WTC11 (cell line): ENCODE data around the gene GPBP1L1. TPM values are rescaled to one million over a fixed set of nuclear protein-coding genes. Genes with fewer than 3 reads are reported as not detected.

Source experiments
- ATAC-seq: fragments of 200-7000 bp; cut with Tn5 transposase; 2 replicates; pipeline ENCODE4 v1.10.0; 2021; ENCODE audit warnings: mild to moderate bottlenecking, moderate library complexity
- CTCF ChIA-PET: fragments of 300-600 bp; sonication (Branson Sonifier 250); formaldehyde crosslinking; loops from one replicate; lab custom pipeline; 2021; ENCODE audit warnings: antibody characterized with exemption; lab: Charles Lee
- POLR2A ChIA-PET: fragments of 350-600 bp; sonication (Branson Sonifier 250); formaldehyde crosslinking; loops from one replicate; lab custom pipeline; 2021; ENCODE audit warnings: antibody characterized with exemption; lab: Charles Lee
- DNase-seq: peaks from one replicate; pipeline ENCODE4 v3.0.0; 2021; ENCODE audit warnings: low spot score
- H3K27ac Mint-ChIP-seq: 2 replicates; pipeline ENCODE4 v1.8.0; 2021; ENCODE audit warnings: mixed read lengths
- H3K27me3 Mint-ChIP-seq: 2 replicates; pipeline ENCODE4 v1.8.0; 2021; ENCODE audit warnings: low read depth, mild to moderate bottlenecking, moderate library complexity, mixed read lengths
- H3K36me3 Mint-ChIP-seq: 2 replicates; pipeline ENCODE4 v1.8.0; 2021; ENCODE audit warnings: mixed read lengths
- H3K4me1 Mint-ChIP-seq: 2 replicates; pipeline ENCODE4 v1.8.0; 2022; ENCODE audit warnings: mixed read lengths
- H3K4me3 Mint-ChIP-seq: 2 replicates; pipeline ENCODE4 v1.8.0; 2021; ENCODE audit warnings: mild to moderate bottlenecking, moderate library complexity, mixed read lengths
- H3K9me3 Mint-ChIP-seq: 2 replicates; pipeline ENCODE4 v1.8.0; 2021; ENCODE audit warnings: mixed read lengths
- ATF2 ChIP-seq: sonication (generic); formaldehyde crosslinking; IDR thresholded peaks from 2 replicates; pipeline ENCODE4 v1.8.1; 2022; ENCODE audit warnings: low read depth, missing genetic modification reagents, borderline replicate concordance
- ATF6 ChIP-seq: sonication (generic); formaldehyde crosslinking; IDR thresholded peaks from 2 replicates; pipeline ENCODE4 v1.8.1; 2023; ENCODE audit warnings: mild to moderate bottlenecking, missing genetic modification reagents
- CDX4 ChIP-seq: fragments of 250-450 bp; sonication (Bioruptor Pico); IDR thresholded peaks from 2 replicates; pipeline ENCODE4 v1.9.0; 2021; ENCODE audit warnings: moderate library complexity, mild to moderate bottlenecking, inconsistent platforms, borderline replicate concordance
- CTCF ChIP-seq: fragments of 200-600 bp; IDR thresholded peaks from 2 replicates; pipeline ENCODE4 v1.8.0; 2022; ENCODE audit warnings: antibody characterized with exemption
- E2F1 ChIP-seq: sonication (generic); formaldehyde crosslinking; IDR thresholded peaks from 2 replicates; pipeline ENCODE4 v1.8.0; 2022; ENCODE audit warnings: mild to moderate bottlenecking, missing genetic modification reagents
- ELF4 ChIP-seq: sonication (generic); formaldehyde crosslinking; IDR thresholded peaks from 2 replicates; pipeline ENCODE4 v1.8.1; 2022; ENCODE audit warnings: low read depth, mild to moderate bottlenecking, moderate library complexity, missing genetic modification reagents
- FOXP1 ChIP-seq: sonication (generic); formaldehyde crosslinking; IDR thresholded peaks from 2 replicates; pipeline ENCODE4 v1.8.0; 2022; ENCODE audit warnings: missing genetic modification reagents, mild to moderate bottlenecking, moderate library complexity, borderline replicate concordance
- GTF2I ChIP-seq: fragments of 250-450 bp; sonication (Bioruptor Pico); conservative IDR thresholded peaks from 2 replicates; pipeline ENCODE4 v1.4.0; 2021; ENCODE audit warnings: mild to moderate bottlenecking
- HMGXB4 ChIP-seq: sonication (generic); formaldehyde crosslinking; IDR thresholded peaks from 2 replicates; pipeline ENCODE4 v1.8.1; 2023; ENCODE audit warnings: mild to moderate bottlenecking, moderate library complexity, missing genetic modification reagents
- JUN ChIP-seq: sonication (generic); formaldehyde crosslinking; IDR thresholded peaks from 2 replicates; pipeline ENCODE4 v1.8.0; 2023; ENCODE audit warnings: mild to moderate bottlenecking, missing genetic modification reagents
- NR2C2 ChIP-seq: sonication (generic); formaldehyde crosslinking; IDR thresholded peaks from 2 replicates; pipeline ENCODE4 v1.8.0; 2022; ENCODE audit warnings: mild to moderate bottlenecking, missing genetic modification reagents
- RELA ChIP-seq: sonication (generic); formaldehyde crosslinking; IDR thresholded peaks from 2 replicates; pipeline ENCODE4 v1.8.1; 2022; ENCODE audit warnings: missing genetic modification reagents, mild to moderate bottlenecking, borderline replicate concordance
- TEAD4 ChIP-seq: sonication (generic); formaldehyde crosslinking; IDR thresholded peaks from 2 replicates; pipeline ENCODE4 v1.8.0; 2022; ENCODE audit warnings: mild to moderate bottlenecking, missing genetic modification reagents
- TP53 ChIP-seq: sonication (generic); formaldehyde crosslinking; IDR thresholded peaks from 2 replicates; pipeline ENCODE4 v1.8.1; 2023; ENCODE audit warnings: mild to moderate bottlenecking, missing genetic modification reagents
- USF1 ChIP-seq: sonication (generic); formaldehyde crosslinking; IDR thresholded peaks from 2 replicates; pipeline ENCODE4 v1.8.0; 2022; ENCODE audit warnings: mild to moderate bottlenecking, missing genetic modification reagents
- ZNF121 ChIP-seq: sonication (generic); formaldehyde crosslinking; IDR thresholded peaks from 2 replicates; pipeline ENCODE4 v1.8.0; 2023; ENCODE audit warnings: missing genetic modification reagents
- ZNF263 ChIP-seq: sonication (generic); formaldehyde crosslinking; IDR thresholded peaks from 2 replicates; pipeline ENCODE4 v1.8.1; 2022; ENCODE audit warnings: low read depth, mild to moderate bottlenecking, moderate library complexity, missing genetic modification reagents
- ZNF416 ChIP-seq: fragments of 250-450 bp; sonication (Bioruptor Pico); IDR thresholded peaks from 2 replicates; pipeline ENCODE4 v1.9.0; 2021; ENCODE audit warnings: mild to moderate bottlenecking, inconsistent platforms
- ZNF423 ChIP-seq: fragments of 250-450 bp; sonication (Bioruptor Pico); IDR thresholded peaks from 2 replicates; pipeline ENCODE4 v2.1.2; 2022; ENCODE audit warnings: mild to moderate bottlenecking, moderate library complexity
- ZSCAN18 ChIP-seq: fragments of 250-450 bp; sonication (Bioruptor Pico); IDR thresholded peaks from 2 replicates; pipeline ENCODE4 v2.1.2; 2022; ENCODE audit warnings: mild to moderate bottlenecking, moderate library complexity
- total RNA-seq: library from RNA; stranded (reverse); gene quantifications from 3 replicates; pipeline ENCODE4 v1.2.3, GENCODE V29; 2021

GPBP1L1 gene
- total RNA-seq, 1 experiment from 2014 or later = 126 TPM

- peaks cover 17% of the 10 kb centered on the region for H3K4me1 Mint-ChIP-seq
- H3K36me3 Mint-ChIP-seq = peaks cover 67% of the 10 kb centered on the region
These were observed 27.1 kb downstream of the GPBP1L1 start for GRCh38 chr1:45659222-45659621.

GRCh38 chr1:45658171-45658570, 28.2 kb downstream of the GPBP1L1 start:
- H3K4me1 Mint-ChIP-seq = peaks cover 10% of the 10 kb centered on the region
- H3K27me3 Mint-ChIP-seq = no peaks in the 10 kb centered on the region
- ChIA-PET CTCF (interaction anchor here (0.6 kb wide), 1 partner anchor 446 kb away, joined by 5 read pairs; no protein-coding TSS in a partner anchor), POLR2A (no interaction called here)
- no peaks in the 10 kb centered on the region for H3K9me3 Mint-ChIP-seq
- H3K4me3 Mint-ChIP-seq = no peak overlapping the region
- peak overlapping the region; percentile 21; the same call in 1 of the 2 replicates for H3K27ac Mint-ChIP-seq
- ATAC-seq (no peak), DNase-seq (no peak)
- H3K36me3 Mint-ChIP-seq = peaks cover 68% of the 10 kb centered on the region
- no peak for TF ChIP-seq CTCF
- no peak for TF ChIP-seq USF1 (CRISPR knock-in tag)
- TF ChIP-seq ATF6 = no peak
- TF ChIP-seq JUN = no peak
- TF ChIP-seq ZNF263 (CRISPR knock-in tag) = no peak
- TF ChIP-seq E2F1 (CRISPR knock-in tag) = no peak
- TF ChIP-seq RELA (CRISPR knock-in tag) = no peak

More at GRCh38 chr1:45659222-45659621, 27.1 kb downstream of the GPBP1L1 start:
- Mint-ChIP-seq H3K4me3 (no peak overlapping the region), H3K27ac (no peak overlapping the region), H3K27me3 (no peaks in the 10 kb centered on the region), H3K9me3 (no peaks in the 10 kb centered on the region)
- CTCF ChIA-PET = no interaction called here
- POLR2A ChIA-PET = no interaction called here
- ATAC-seq (no peak), DNase-seq (no peak)
- no peak for TF ChIP-seq ELF4 (CRISPR knock-in tag)
- peak; percentile 57; the same call in 1 of the 2 replicates for TF ChIP-seq ZNF121 (CRISPR knock-in tag)

- Mint-ChIP-seq H3K4me3 (no peak overlapping the region), H3K4me1 (peaks cover 8% of the 10 kb centered on the region; the same call in 1 of the 2 replicates), H3K27me3 (no peaks in the 10 kb centered on the region), H3K27ac (no peak overlapping the region), H3K36me3 (peaks cover 80% of the 10 kb centered on the region), H3K9me3 (no peaks in the 10 kb centered on the region)
- POLR2A ChIA-PET = no interaction called here
- CTCF ChIA-PET = no interaction called here
- DNase-seq (no peak), ATAC-seq (no peak)
- TF ChIP-seq NR2C2 = no peak
- TF ChIP-seq ZSCAN18 (CRISPR knock-in tag) = no peak
- TF ChIP-seq GTF2I (CRISPR knock-in tag) = no peak
- no peak for TF ChIP-seq HMGXB4 (CRISPR knock-in tag)
- no peak for TF ChIP-seq ZNF416 (CRISPR knock-in tag)
- TF ChIP-seq TEAD4 (CRISPR knock-in tag) = no peak
- no peak for TF ChIP-seq CDX4 (CRISPR knock-in tag)
- TF ChIP-seq ATF2 = no peak
- TF ChIP-seq FOXP1 (CRISPR knock-in tag) = no peak
- no peak for TF ChIP-seq ZNF423 (CRISPR knock-in tag)
- TF ChIP-seq TP53 = no peak
These were observed 29.6 kb downstream of the GPBP1L1 start for GRCh38 chr1:45656573-45657226.
